GM12892 (cell line): Measurements from ENCODE around the gene HMGA1.

ENCODE experiments used
- DNase-seq: peaks from one replicate; pipeline ENCODE4 v3.0.0; 2011; ENCODE audit not compliant: insufficient read length
- FAIRE-seq: peaks from 2 replicates; lab custom pipeline; 2011; peaks lifted over from hg19 to GRCh38; lab: Jason Lieb, UNC
- POLR2A ChIP-seq: IDR thresholded peaks from 2 replicates; pipeline ENCODE4 v1.6.1; 2011; ENCODE audit warnings: low read depth, low read length, control low read depth
- POLR2AphosphoS5 ChIP-seq: IDR thresholded peaks from 2 replicates; pipeline ENCODE4 v1.6.1; 2011; ENCODE audit warnings: low read depth, low read length, control low read depth
- TAF1 ChIP-seq: IDR thresholded peaks from 2 replicates; pipeline ENCODE4 v1.6.1; 2011; ENCODE audit warnings: low read depth, mild to moderate bottlenecking, control low read depth, low read length, borderline replicate concordance

The HMGA1 gene

GRCh38 chr6:34226731-34227586 lies 9.7 kb upstream of the HMGA1 start:
- no peak for TF ChIP-seq POLR2AphosphoS5
- TF ChIP-seq TAF1, result no peak
- no peak for TF ChIP-seq POLR2A
- FAIRE-seq (no peak), DNase-seq (no peak)

DNA sequence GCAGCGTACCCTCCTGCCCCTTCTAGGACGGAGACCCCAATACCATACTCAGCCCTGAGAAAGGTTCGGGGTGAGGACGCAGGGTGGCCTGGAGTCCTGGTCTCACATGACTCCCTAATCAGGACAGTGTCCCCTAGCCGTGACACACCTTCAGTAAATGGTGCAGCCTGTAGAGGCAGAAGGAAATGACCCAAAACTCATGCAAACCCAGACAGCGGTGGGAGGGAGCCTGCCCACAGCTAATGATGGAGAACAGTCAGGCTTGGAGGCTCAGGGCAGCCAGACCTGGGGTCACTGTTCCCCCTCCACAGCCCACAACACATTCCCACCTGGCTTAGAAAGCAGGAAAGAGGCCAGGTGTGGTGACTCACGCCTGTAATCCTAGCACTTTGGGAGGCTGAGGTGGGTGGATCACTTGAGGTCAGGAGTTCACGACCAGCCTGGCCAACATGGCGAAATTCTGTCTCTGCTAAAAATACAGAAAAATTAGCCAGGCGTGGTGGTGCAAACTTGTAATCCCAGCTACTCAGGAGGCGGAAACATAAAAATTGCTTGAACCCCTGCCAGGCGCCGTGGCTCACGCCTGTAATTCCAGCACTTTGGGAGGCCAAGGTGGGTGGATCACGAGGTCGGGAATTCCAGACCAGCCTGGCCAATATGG lies 8.8 kb upstream of the HMGA1 start:
- FAIRE-seq (no peak), DNase-seq (no peak)
- no peak for TF ChIP-seq POLR2A
- no peak for TF ChIP-seq POLR2AphosphoS5
- TF ChIP-seq TAF1, result no peak

GRCh38 chr6:34229877-34230276 lies 6.8 kb upstream of the HMGA1 start:
- no peak for FAIRE-seq
- TF ChIP-seq POLR2A (no peak), TAF1 (no peak), POLR2AphosphoS5 (no peak)
- DNase-seq, result no peak

DNA sequence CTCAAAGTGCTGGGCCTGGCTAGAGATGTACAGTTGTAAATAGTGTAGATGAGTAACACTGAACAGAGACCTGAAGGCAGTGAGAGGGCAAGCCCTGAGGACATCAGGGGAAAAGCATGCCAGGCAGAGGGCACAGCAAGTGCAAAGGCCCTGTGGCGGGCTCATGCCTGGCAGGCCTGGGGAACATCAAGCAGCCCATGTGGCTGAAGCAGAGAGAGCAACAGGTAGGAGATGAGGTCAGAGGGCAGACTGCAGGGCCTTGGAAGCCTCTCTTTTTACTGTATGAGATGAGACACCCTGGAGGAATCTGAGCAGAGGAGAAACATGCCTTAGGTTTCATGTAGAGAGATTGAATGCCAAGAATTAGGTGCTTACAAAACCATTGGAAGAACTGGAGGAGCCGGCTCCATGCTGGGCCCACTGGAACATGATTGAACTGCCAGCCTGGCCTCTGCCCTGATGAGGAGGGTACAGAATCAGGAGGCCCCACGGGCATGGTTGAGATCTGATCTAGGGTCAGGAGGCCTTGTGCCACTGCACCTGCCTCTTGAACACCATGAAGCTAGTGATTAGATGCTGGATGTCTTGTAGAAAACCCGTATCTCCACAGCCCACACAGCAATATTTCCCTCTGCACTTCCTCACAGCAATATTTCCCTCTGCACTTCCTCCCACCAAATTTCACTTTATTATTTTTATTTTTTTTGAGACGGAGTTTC lies 5.9 kb upstream of the HMGA1 start:
- no peak for DNase-seq
- no peak for FAIRE-seq
- TF ChIP-seq POLR2A (no peak), POLR2AphosphoS5 (no peak), TAF1 (no peak)

DNA sequence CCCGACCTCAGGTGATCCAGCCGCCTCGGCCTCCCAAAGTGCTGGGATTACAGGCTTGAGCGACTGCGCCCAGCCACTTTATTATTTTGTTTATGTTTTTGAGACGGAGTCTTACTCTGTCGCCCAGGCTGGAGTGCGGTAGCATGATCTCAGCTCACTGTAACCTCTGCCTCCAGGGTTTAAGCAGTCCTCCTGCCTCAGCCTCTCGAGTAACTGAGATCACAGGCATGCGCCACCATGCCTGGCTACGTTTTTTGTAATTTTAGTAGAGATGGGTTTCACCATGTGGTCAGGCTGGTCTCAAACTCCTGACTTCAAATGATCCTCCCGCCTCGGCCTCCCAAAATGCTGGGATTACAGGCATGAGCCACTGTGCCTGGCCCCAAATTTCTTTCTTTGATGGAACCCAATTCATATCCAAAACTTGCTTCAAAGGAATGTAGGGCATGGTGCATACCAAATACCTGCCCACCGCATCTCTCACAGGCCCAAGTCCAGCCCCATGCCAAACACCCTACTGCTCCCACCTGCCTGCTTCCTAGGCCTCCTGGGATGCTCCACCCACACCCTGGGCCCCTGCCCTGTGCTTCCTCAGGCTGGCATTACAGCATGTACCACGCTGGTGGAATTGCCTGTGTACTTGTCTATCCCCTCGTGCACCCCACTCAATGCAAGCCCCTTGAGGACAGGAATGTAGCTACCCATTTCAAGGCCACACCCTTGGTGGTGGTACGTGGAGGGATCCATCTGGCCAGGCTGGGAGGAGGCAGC lies 4.9 kb upstream of the HMGA1 start:
- no peak for FAIRE-seq

GRCh38 chr6:34232901-34233300 lies 3.8 kb upstream of the HMGA1 start:
- no peak for DNase-seq

More for the DNA sequence above, 4.9 kb upstream of the HMGA1 start:
- no peak for TF ChIP-seq TAF1
- TF ChIP-seq POLR2A, result no peak
- no peak for TF ChIP-seq POLR2AphosphoS5
- no peak for DNase-seq

DNA sequence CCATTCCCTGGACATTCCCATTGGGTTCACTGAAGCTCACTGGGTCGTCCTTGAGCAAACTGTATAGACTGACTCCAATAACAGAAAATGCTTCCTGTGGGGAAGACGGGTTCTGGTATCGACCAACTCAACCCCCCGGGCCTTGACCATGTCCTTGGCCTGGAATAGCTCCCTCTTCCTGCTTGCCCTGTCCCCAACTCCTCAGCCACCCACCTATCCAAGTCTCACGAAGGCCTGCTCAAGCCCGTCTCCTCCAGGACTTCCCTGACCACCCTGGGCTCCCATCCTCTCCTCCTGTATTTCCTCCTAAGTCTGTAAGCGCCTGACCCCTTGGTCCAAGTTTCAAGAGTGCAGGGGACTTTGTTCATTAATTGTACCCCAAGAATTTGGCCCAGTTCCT lies 2.8 kb upstream of the HMGA1 start:
- no peak for DNase-seq
- no peak for FAIRE-seq
- TF ChIP-seq POLR2A (no peak), POLR2AphosphoS5 (no peak), TAF1 (no peak)

More at GRCh38 chr6:34232901-34233300, 3.8 kb upstream of the HMGA1 start:
- no peak for FAIRE-seq
- no peak for TF ChIP-seq POLR2AphosphoS5
- TF ChIP-seq TAF1, result no peak
- TF ChIP-seq POLR2A, result no peak

DNA sequence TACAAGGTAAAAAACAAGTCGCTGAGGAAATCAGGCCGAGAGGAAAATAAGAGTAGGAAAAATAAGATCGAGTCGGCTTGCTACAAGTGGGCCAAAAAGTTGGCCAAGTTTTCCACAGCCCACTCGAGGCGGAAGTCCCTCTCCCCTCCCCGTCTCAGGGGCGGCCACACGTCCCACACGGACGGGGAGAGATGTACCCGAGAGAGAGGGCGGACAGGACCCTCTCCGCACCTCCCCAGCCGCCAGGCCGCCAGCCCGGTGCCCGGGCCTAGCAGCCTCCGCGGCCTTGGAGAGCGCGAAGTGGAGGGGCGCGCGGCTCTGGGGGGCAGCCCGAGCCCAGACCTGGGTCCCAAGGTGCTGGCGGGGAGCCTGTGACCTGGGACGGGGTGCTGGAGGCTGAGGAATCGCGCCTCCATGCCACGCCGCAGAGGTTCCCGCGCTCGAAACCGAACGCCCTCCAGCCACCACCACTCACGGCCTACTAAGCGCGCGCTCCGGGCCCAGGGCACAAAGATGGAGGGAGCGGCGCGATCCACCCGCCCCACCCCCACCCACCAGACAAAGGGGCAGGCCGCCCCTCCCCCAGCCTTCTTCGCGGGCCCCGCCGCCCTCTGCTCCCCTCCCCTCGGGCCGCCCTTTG lies 1.9 kb upstream of the HMGA1 start:
- FAIRE-seq (no peak), DNase-seq (no peak)
- TF ChIP-seq POLR2A, result no peak
- no peak for TF ChIP-seq TAF1
- TF ChIP-seq POLR2AphosphoS5, result no peak

- no peak for FAIRE-seq
- peak; percentile 60 for DNase-seq
- TF ChIP-seq POLR2A, result peak; percentile 28; the same call in 1 of the 2 replicates
- no peak for TF ChIP-seq TAF1
- no peak for TF ChIP-seq POLR2AphosphoS5
These were observed 1.2 kb upstream of the HMGA1 start for GRCh38 chr6:34235307-34236130.

DNA sequence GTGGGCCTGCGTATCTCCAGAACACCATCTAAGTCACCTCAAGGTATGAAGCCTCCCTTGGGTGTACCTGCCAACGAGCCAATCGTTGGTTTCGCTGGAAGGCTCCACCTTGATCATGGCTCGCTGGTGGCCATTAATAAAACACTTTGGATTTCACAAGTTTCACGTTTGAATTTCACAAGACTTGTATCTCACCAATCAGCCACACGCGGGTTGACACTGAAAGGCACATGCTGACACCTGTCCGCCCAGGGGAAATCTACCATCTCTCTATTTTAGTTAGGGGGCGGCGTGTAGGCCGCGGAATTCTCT lies 586 bp upstream of the HMGA1 start:
- TF ChIP-seq TAF1 (no peak), POLR2A (no peak), POLR2AphosphoS5 (no peak)
- no peak for DNase-seq
- peak; percentile 24 for FAIRE-seq

- TF ChIP-seq TAF1 (no peak), POLR2AphosphoS5 (no peak), POLR2A (no peak; the same call in 1 of the 2 replicates)
- no peak for FAIRE-seq
- DNase-seq, result no peak
These were observed 646 bp downstream of the HMGA1 start for GRCh38 chr6:34237316-34237721.
